Measurements from ENCODE around the gene ZFHX3.

The ZFHX3 gene

DNA sequence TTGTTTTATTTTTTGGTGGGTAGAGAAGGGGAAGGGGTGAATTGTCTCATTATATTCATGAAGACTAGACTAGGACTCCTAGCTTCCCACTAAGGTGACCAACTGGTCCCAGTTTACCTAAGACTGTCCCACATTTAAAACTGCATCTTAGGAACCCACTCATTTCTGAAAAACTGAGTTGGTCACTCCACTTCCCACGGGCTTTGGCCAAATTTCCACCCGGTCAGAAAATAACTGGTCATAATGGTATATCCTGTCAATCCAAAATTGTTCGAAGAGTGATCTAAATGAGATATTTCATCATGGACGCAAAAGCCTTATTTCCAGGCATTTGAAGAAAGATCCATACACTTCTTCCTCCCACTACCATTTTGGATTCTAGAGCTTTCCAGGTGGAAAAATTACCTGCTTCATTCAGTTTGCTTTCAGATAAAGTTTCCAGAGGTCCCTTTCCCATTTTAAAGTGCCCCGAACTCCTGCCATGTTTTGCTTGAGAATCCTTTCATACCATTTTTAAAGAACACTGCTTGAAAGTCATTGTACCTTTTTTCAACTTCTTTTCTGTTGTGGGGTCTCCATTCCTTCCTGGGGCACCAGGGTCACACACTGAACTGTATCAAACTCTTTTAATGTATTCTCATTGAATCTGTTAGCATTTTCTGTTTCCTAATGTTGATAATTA is 21.8 kb upstream of the ZFHX3 start:
- DNase-seq (ENCODE audit: low read depth): no peak

- DNase-seq (ENCODE audit: low read depth): no peak
These were observed 20.8 kb upstream of the ZFHX3 start for GRCh38 chr16:73068541-73069401.

GRCh38 chr16:73067671-73068540 is 20.0 kb upstream of the ZFHX3 start:
- no peak for DNase-seq (ENCODE audit: low read depth)

GRCh38 chr16:73066927-73067670 is 19.2 kb upstream of the ZFHX3 start:
- no peak for DNase-seq (ENCODE audit: low read depth)

DNA sequence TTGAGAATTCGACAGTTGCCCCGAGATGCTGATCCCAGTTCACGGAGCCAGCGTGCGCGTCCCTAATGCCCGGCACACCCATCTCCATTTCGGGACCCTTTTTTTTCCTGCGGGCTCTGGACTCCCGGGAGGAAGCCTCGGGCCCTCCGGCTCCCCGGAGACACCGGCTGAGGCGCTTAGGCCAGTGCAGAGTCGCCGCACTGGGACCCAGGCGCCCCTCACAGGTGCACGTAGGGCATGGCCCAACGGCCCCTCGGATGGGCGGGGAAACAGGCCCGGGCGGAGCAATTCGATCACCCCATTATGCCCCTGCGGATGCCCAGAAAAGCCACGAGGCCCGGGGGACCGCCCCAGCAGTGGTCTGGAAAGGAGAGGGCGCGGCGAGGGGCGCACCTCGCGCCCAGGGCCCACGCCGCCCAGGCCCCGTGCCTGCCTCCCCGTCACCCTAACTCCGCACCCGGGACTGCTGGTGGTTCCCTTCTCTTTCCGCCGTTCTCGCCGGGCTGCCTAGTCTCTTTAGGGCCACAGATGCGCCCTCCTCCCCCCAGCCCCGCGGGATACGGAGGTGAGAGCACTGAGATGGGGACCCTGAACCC is 18.5 kb upstream of the ZFHX3 start:
- no peak for DNase-seq (ENCODE audit: low read depth)

- DNase-seq (ENCODE audit: low read depth): no peak
These were observed 17.9 kb upstream of the ZFHX3 start for GRCh38 chr16:73065632-73066330.

GRCh38 chr16:73064994-73065545 is 17.1 kb upstream of the ZFHX3 start:
- DNase-seq (ENCODE audit: low read depth): no peak

- DNase-seq (ENCODE audit: low read depth): no peak
These were observed 16.5 kb upstream of the ZFHX3 start for GRCh38 chr16:73064212-73064993.

DNA sequence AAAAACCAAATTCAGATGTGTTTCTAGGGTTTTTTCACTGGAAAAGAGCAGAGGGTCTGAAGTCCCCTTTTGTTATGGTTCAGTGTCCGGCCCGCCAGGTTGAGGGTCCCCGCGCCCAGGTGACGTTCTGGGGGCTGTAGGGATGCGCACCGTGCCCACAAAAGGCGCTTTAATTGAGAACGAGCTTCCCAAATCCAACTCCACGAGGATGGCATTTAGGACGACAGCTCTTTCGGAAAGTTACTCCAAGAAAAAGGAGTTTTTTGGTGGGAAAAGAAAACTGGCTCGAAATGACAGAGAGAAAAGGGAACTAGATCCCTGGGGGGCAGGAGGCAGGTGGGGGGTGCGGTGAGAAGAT is 15.9 kb upstream of the ZFHX3 start:
- no peak for DNase-seq (ENCODE audit: low read depth)

DNA sequence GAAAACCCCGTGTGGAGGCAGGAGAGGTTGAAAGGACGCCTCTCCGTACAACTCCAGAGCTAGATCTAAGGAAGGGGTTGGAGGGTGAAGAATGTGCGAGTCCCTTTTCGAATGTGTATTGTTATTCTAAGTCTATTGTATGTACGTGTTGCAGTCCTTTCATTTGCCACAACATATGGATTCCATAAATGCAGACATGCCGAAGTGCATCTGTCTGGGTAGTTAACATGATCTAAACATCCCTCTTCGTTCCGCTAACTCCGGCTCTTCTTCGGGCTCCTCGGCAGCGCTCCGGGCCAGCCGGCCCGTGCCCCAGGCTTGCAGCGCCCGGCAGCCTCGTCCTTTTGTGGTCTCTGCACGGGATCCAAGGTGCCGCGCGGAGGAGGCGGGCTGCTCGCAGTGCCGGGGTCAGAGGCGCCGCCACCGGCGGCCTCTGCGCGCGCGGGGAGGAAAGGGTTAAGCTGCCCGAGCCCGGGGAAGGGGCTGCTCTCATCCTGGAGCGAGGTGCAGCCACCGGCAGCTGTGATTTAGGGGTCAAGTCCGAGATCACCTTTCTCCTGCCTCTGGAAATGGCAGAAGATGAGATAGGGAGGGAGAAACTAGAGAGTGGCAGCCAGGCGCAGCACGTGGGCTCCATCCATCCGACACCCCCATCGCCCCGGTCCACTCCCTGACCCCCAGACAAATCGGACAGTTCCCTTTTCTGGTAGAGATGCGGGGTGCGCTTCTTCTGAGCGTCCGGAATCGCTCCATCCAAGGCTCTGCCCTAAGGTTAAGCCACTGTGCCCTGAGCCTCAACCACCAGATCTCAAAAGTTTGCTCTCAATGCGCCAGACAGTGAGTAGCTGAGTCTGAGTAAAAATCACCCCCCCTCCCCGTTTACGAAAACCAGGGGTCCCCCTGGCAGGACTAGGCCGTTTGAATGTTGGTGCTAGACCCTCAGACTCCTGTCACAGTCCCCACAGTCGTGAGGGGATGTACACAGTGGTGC is 15.1 kb upstream of the ZFHX3 start:
- no peak for DNase-seq (ENCODE audit: low read depth)

GRCh38 chr16:73062001-73062616 is 14.2 kb upstream of the ZFHX3 start:
- DNase-seq (ENCODE audit: low read depth): no peak

DNA sequence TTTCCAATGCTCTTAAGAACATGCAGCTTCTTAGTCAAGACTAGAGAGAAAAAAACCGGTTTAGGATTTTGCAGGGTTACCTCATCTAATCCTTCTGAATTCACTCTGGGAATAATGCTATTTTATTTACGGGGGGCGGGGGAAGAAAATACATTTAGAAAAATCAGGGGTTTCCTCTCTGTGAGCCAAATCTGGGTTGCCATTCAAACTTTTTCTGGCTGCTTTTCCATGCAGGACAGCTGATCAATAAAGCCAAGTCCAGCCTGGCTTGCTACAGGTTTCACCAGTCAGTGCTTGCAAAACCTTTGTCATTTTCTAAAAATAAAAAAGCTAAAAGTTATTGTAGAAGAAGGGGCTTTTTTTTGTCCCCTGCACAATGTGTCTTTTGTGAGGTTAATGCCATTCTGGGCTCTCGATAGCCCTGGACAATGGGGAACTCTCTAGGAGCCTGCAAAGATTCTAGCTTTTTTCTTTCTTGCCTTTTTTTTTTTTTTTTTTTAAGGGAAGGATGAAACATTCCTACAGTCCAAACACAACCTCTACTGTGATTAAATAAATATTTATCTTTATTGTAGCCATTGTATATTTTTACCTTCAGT is 13.1 kb upstream of the ZFHX3 start:
- DNase-seq (ENCODE audit: low read depth): no peak

DNA sequence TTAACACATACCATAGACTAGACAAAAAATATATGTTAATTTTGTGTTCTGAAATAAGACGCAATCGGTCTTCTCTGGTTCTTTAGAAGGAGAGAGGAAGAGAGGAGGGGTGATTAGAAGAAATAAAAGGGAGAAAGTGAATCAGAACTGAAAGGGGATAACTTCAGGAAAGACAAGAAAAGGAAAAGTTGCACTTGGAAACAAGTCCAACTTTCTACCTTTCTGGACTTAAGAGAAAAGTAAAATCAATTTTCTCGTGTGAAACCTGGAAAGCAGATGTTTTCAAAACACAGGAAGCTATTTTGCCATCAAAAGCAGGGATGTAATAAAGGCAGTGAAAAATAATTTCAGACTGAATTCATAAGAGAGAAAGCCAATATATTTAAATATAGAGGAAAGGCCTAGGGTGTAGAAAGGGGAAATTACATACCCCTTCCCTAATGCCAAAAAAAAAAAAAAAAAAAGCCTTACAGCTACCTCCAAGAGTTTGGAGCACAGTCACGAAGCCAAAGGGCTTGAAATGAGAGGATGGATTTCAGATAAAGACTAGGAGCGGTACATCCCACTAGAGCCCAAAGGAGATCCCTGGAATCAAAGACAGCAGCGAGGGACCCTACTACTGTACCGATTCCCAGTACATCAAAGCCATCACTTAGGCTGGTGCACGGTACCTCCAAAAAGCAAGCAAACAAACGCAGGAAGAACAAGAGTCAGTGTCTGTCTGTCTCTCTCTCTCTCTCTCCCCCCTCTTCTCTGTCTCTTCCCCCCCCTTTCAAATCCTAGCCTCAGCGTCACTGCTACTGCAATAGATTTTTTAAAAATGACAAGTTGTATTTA is 12.1 kb upstream of the ZFHX3 start:
- no peak for DNase-seq (ENCODE audit: low read depth)

- DNase-seq (ENCODE audit: low read depth): no peak
These were observed 10.9 kb upstream of the ZFHX3 start for GRCh38 chr16:73058616-73059409.

DNA sequence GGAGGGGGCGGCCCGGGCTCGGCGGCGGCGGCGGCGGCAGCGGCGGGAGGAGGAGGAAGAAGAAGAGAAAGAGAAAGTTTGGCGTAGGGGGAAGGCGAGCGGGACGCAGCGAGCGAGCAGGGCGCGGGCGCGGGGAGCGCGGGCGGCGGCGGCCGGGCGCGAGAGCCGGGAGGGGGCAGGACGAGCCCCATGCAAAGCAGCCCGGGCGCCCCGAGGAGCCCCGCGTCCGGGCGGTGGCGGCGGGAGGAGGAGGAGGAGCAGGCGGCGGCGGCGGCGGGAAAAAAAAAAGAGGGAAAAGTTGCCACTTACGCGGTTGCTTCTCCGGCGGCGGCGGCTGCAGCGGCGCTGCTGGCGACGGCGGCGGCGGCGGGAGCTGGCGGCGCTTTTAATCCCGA is 10.3 kb upstream of the ZFHX3 start:
- DNase-seq (ENCODE audit: low read depth): no peak

All from T follicular helper cell (primary cell).